GM23248 (cell line): ENCODE results near the gene TMEM143. TPM values are rescaled to one million over a fixed set of nuclear protein-coding genes. Genes with fewer than 3 reads are reported as not detected.

Source experiments
- DNase-seq: peaks from one replicate; pipeline ENCODE4 v3.0.0-alpha.2; 2015
- H2AFZ ChIP-seq: fragments of 200-600 bp; sonication (generic); 2 replicates; pipeline ENCODE4 v1.6.1; 2016; ENCODE audit warnings: antibody characterized with exemption
- H3F3A ChIP-seq: fragments of 200-600 bp; sonication (generic); 2 replicates; pipeline ENCODE4 v1.6.1; 2016; ENCODE audit warnings: mild to moderate bottlenecking, antibody characterized with exemption, mixed run types; ENCODE audit not compliant: insufficient read depth
- H3K27ac ChIP-seq: fragments of 200-600 bp; sonication (generic); 2 replicates; pipeline ENCODE4 v1.5.1; 2016; ENCODE audit warnings: mild to moderate bottlenecking
- H3K27me3 ChIP-seq: fragments of 200-600 bp; sonication (generic); replicated peaks from 2 replicates; pipeline ENCODE4 v1.6.1; 2016; ENCODE audit warnings: mild to moderate bottlenecking; ENCODE audit not compliant: insufficient read depth
- H3K36me3 ChIP-seq: fragments of 200-600 bp; sonication (generic); 2 replicates; pipeline ENCODE4 v1.6.1; 2016; ENCODE audit warnings: low read depth, mild to moderate bottlenecking
- H3K4me1 ChIP-seq: fragments of 200-600 bp; sonication (generic); 2 replicates; pipeline ENCODE4 v1.6.1; 2016; ENCODE audit warnings: mild to moderate bottlenecking; ENCODE audit not compliant: insufficient read depth
- H3K4me2 ChIP-seq: fragments of 200-600 bp; sonication (generic); one replicate; pipeline ENCODE4 v1.6.1; 2016; ENCODE audit warnings: mild to moderate bottlenecking; ENCODE audit not compliant: unreplicated experiment
- H3K4me3 ChIP-seq: fragments of 200-600 bp; sonication (generic); 2 replicates; pipeline ENCODE4 v1.5.1; 2016; ENCODE audit warnings: mild to moderate bottlenecking
- H3K79me2 ChIP-seq: fragments of 200-600 bp; sonication (generic); 2 replicates; pipeline ENCODE4 v1.6.1; 2016; ENCODE audit warnings: mild to moderate bottlenecking; ENCODE audit not compliant: insufficient read depth
- H3K9ac ChIP-seq: fragments of 200-600 bp; sonication (generic); 2 replicates; pipeline ENCODE4 v1.6.1; 2016; ENCODE audit warnings: mild to moderate bottlenecking
- H3K9me2 ChIP-seq: fragments of 200-600 bp; sonication (generic); 2 replicates; pipeline ENCODE4 v1.6.1; 2016; ENCODE audit warnings: mixed run types, mild to moderate bottlenecking, moderate library complexity; ENCODE audit not compliant: insufficient read depth
- H3K9me3 ChIP-seq: fragments of 200-600 bp; sonication (generic); one replicate; pipeline ENCODE4 v1.6.1; 2017; ENCODE audit warnings: low read depth
- H4K20me1 ChIP-seq: fragments of 200-600 bp; sonication (generic); 2 replicates; pipeline ENCODE4 v1.6.0; 2016; ENCODE audit not compliant: insufficient read depth
- EZH2 ChIP-seq: fragments of 200-600 bp; sonication (generic); IDR thresholded peaks from 2 replicates; pipeline ENCODE4 v1.6.1; 2018; ENCODE audit warnings: antibody characterized with exemption, mild to moderate bottlenecking; ENCODE audit not compliant: insufficient read depth, poor library complexity, severe bottlenecking
- EZH2phosphoT487 ChIP-seq: fragments of 200-600 bp; sonication (generic); IDR thresholded peaks from 2 replicates; pipeline ENCODE4 v1.6.1; 2018; ENCODE audit warnings: antibody characterized with exemption, moderate library complexity, mild to moderate bottlenecking, low read depth; ENCODE audit not compliant: insufficient read depth
- WGBS, 2 experiments: methylation state at CpG; one replicate each; pipeline ENCODE4 v1.1.6; 2015 to 2017; ENCODE audit warnings: low lambda C conversion rate in 2 of 2, low coverage in 1 of 2; ENCODE audit errors: missing lambda C conversion rate in 2 of 2; 5-methylcytosine and 5-hydroxymethylcytosine counted together
- in situ Hi-C: fragments of 300-500 bp; cut with MboI; formaldehyde crosslinking; loops from 2 replicates; pipeline ENCODE4 v1.15.0; 2020
- polyA plus RNA-seq: library from polyadenylated mRNA; unstranded; fragments of >200 nt; fragmentation: Nextera tagmentation; extraction: Ambion mirVana; gene quantifications from 2 replicates; pipeline ENCODE4 v1.2.1, GENCODE V29; 2016
- total RNA-seq: library from RNA; depleted of rRNA; stranded (reverse); fragments of >200 nt; shearing (Covaris generic); gene quantifications from 2 replicates; pipeline ENCODE4 v1.2.3, GENCODE V29; 2014

The TMEM143 gene
- total and polyA plus RNA-seq, 2 experiments from 2014 or later, result 7.6 to 8.6 TPM

- Histone ChIP-seq H3K9ac (peak overlapping the region; percentile 16; the same call in 1 of the 2 replicates), H3K27ac (peak overlapping the region; percentile 34), H3K4me2 (peak overlapping the region; percentile 23), H3K4me3 (peak overlapping the region; percentile 66), H3K4me1 (peaks cover 27% of the 10 kb centered on the region), H3K9me2 (no peaks in the 10 kb centered on the region), H3F3A (peaks cover 43% of the 10 kb centered on the region), H3K79me2 (peaks cover 22% of the 10 kb centered on the region), H3K9me3 (no peaks in the 10 kb centered on the region), H3K27me3 (no peaks in the 10 kb centered on the region), H3K36me3 (peaks cover 11% of the 10 kb centered on the region; the same call in 1 of the 2 replicates), H2AFZ (peak overlapping the region; percentile 36; the same call in 1 of the 2 replicates), H4K20me1 (no peaks in the 10 kb centered on the region)
- DNase-seq, result peak; percentile 96
- TF ChIP-seq EZH2 (no peak), EZH2phosphoT487 (no peak)
- WGBS, 2 experiments, result 3% methylated on average over 25 of the region's 25 CpGs
- in situ Hi-C loops, result no loop called here
Measured at GRCh38 chr19:48332662-48333466, 30.9 kb downstream of the TMEM143 start.

- Histone ChIP-seq H3K36me3 (peaks cover 11% of the 10 kb centered on the region; the same call in 1 of the 2 replicates), H3K79me2 (peaks cover 28% of the 10 kb centered on the region), H3K27ac (no peak overlapping the region; the same call in 1 of the 2 replicates), H3K4me1 (peaks cover 28% of the 10 kb centered on the region), H3K4me3 (no peak overlapping the region), H3K27me3 (no peaks in the 10 kb centered on the region), H3K9me2 (no peaks in the 10 kb centered on the region), H3K9ac (no peak overlapping the region), H3F3A (peaks cover 43% of the 10 kb centered on the region), H2AFZ (no peak overlapping the region), H3K4me2 (peak overlapping the region; percentile 23), H4K20me1 (no peaks in the 10 kb centered on the region), H3K9me3 (no peaks in the 10 kb centered on the region)
- in situ Hi-C loops, result no loop called here
- DNase-seq, result no peak
- WGBS, 2 experiments, result 73 to 76% methylated on average over 6 of the region's 6 CpGs
- TF ChIP-seq EZH2phosphoT487 (no peak), EZH2 (no peak)
Measured at GRCh38 chr19:48332351-48332661, 31.4 kb downstream of the TMEM143 start.

- H3K79me2 ChIP-seq, result peaks cover 46% of the 10 kb centered on the region
- WGBS, 2 experiments, result 82 to 83% methylated on average over 25 to 41 of the region's 41 CpGs
- no peak overlapping the region for H3K4me3 ChIP-seq
- no peak overlapping the region for H2AFZ ChIP-seq
- H3K9me3 ChIP-seq, result no peaks in the 10 kb centered on the region
- no peak overlapping the region for H3K4me2 ChIP-seq
- no peaks in the 10 kb centered on the region for H3K9me2 ChIP-seq
- H3F3A ChIP-seq, result peaks cover 41% of the 10 kb centered on the region
- H3K36me3 ChIP-seq, result peaks cover 11% of the 10 kb centered on the region; the same call in 1 of the 2 replicates
- no peak overlapping the region for H3K9ac ChIP-seq
- no peaks in the 10 kb centered on the region for H3K27me3 ChIP-seq
- in situ Hi-C loops, result no loop called here
- no peaks in the 10 kb centered on the region for H4K20me1 ChIP-seq
- TF ChIP-seq EZH2, result no peak
- no peak for TF ChIP-seq EZH2phosphoT487
- H3K27ac ChIP-seq, result no peak overlapping the region
- peaks cover 41% of the 10 kb centered on the region for H3K4me1 ChIP-seq
- no peak for DNase-seq
Measured at GRCh38 chr19:48330012-48330681, 33.6 kb downstream of the TMEM143 start.

- no peak overlapping the region for H3K4me2 ChIP-seq
- peaks cover 46% of the 10 kb centered on the region for H3K79me2 ChIP-seq
- H3K9me3 ChIP-seq, result no peaks in the 10 kb centered on the region
- H3K36me3 ChIP-seq, result peaks cover 11% of the 10 kb centered on the region; the same call in 1 of the 2 replicates
- no peaks in the 10 kb centered on the region for H3K27me3 ChIP-seq
- peaks cover 46% of the 10 kb centered on the region for H3K4me1 ChIP-seq
- H3K4me3 ChIP-seq, result no peak overlapping the region
- H3K27ac ChIP-seq, result no peak overlapping the region
- TF ChIP-seq EZH2, result no peak
- TF ChIP-seq EZH2phosphoT487, result no peak
- in situ Hi-C loops, result no loop called here
- H4K20me1 ChIP-seq, result no peaks in the 10 kb centered on the region
- 49% methylated on average over 15 of the region's 15 CpGs for WGBS, 2 experiments
- H3K9me2 ChIP-seq, result no peaks in the 10 kb centered on the region
- H3F3A ChIP-seq, result peaks cover 40% of the 10 kb centered on the region
- H3K9ac ChIP-seq, result no peak overlapping the region
- no peak overlapping the region for H2AFZ ChIP-seq
- peak; percentile 84 for DNase-seq
Measured at GRCh38 chr19:48329167-48329891, 34.4 kb downstream of the TMEM143 start.
